GM18867 (cell line): ENCODE measurements around the gene SP140L.
"Not testable (repeated sequence)": the region's sequence is repeated elsewhere in the genome, so short reads cannot be mapped to it uniquely, and the experiment has no call there.

Experiments used
- ATAC-seq: cut with Tn5 transposase; IDR thresholded peaks from one replicate; pipeline ENCODE4 v1.9.1; 2021; ENCODE audit warnings: mild to moderate bottlenecking, moderate library complexity; ENCODE audit not compliant: unreplicated experiment

The SP140L gene

GRCh38 chr2:230326453-230327417 is at the start of gene SP140L:
Gene SP140L, plus strand, starts transcription at chr2:230327193. Its CDS starts 77 bp downstream, at chr2:230327270.
- ATAC-seq: peak; percentile 91

DNA sequence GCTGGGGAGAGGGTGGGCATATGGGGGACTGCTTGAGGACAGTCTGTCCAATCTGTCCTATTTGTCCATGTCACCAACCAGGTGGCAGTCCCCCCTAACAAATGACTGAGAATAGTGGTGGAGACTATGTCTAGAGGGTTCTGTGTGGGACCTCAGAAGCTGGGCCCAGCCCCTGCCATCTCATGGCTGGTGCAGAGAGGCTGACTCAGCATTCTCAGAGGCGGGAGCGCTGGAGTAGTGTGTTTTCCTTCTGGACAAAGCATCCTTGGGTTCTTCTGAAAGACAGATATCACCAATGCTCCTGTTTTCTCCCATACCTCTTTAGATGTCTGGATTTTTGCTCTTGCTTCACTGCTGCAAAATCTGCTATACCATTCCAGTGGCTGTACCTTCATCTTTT is 44.1 kb upstream of the SP140L start:
- no peak for ATAC-seq

- ATAC-seq: no peak
These were observed 40.9 kb upstream of the SP140L start for GRCh38 chr2:230286048-230286447.

GRCh38 chr2:230289311-230289710 is 37.7 kb upstream of the SP140L start:
- ATAC-seq: not testable (repeated sequence)

GRCh38 chr2:230295192-230295591 is 31.8 kb upstream of the SP140L start:
- no peak for ATAC-seq

DNA sequence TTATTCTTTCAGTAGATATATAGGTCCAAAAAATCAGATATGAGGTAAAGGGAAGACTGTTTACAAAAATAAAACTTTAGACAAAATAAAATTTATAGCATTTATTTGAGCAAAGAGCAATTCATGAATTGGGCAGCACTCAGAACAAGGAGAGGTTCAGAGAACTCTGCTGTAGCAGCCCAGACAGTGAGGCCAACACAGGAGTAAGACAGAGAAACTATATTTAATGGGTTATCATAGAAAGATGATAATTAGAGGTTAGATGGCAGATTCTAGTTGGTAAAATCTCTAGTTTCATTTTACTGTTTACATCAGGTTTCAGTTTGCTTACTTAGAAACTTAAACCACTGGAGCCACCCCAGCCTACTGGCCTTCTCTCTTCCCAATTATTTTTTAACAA is 30.1 kb upstream of the SP140L start:
- no peak for ATAC-seq

DNA sequence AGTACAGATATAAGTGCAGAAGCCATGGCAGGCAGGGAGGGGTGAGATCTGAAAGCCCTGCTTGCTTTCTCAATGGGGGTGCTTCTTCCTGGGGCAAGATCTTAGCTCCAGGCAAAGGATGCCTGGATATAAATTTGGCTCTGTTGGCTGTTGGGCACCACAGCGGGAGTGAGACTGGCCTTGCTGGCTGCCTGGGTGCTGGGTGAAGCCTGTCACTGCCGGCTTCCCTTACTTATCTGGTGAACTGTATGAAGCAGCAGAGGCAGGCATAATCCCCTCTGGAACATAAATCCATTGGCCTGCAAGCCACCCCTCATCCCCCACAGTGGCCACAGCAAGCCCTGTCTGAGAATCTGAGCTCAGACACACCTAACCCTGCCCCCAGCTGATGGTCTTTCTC is 27.4 kb upstream of the SP140L start:
- ATAC-seq: no peak

- no peak for ATAC-seq
These were observed 21.3 kb upstream of the SP140L start for GRCh38 chr2:230305416-230306275.

- no peak for ATAC-seq
These were observed 20.5 kb upstream of the SP140L start for GRCh38 chr2:230306474-230306873.

- no peak for ATAC-seq
These were observed 19.5 kb upstream of the SP140L start for GRCh38 chr2:230307485-230307884.

- ATAC-seq: no peak
These were observed 18.5 kb upstream of the SP140L start for GRCh38 chr2:230308402-230309000.

DNA sequence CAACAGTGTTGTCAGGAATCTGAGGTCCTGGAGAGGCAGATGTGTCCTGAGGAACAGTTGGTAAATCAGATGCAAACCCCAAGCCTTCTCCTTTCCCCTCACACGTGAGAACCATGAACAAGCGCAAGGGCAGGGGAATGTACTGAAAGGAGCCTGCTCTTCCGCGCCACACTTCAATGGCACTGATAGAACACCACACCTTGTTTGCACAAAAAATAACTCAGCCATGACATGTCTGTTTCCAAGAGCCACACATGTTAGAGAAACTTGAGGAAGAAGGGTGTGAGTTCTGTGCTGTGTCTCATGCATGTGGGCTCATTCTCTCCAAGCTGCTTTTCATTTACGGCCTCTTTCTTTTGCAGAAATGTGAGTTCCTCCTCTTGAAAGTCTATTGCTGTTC is 16.2 kb upstream of the SP140L start:
- not testable (repeated sequence) for ATAC-seq

GRCh38 chr2:230311634-230312033 is 15.4 kb upstream of the SP140L start:
- ATAC-seq: not testable (repeated sequence)

- ATAC-seq: no peak
These were observed 14.4 kb upstream of the SP140L start for GRCh38 chr2:230312638-230313037.

GRCh38 chr2:230317366-230317765 is 9.6 kb upstream of the SP140L start:
- ATAC-seq: no peak

DNA sequence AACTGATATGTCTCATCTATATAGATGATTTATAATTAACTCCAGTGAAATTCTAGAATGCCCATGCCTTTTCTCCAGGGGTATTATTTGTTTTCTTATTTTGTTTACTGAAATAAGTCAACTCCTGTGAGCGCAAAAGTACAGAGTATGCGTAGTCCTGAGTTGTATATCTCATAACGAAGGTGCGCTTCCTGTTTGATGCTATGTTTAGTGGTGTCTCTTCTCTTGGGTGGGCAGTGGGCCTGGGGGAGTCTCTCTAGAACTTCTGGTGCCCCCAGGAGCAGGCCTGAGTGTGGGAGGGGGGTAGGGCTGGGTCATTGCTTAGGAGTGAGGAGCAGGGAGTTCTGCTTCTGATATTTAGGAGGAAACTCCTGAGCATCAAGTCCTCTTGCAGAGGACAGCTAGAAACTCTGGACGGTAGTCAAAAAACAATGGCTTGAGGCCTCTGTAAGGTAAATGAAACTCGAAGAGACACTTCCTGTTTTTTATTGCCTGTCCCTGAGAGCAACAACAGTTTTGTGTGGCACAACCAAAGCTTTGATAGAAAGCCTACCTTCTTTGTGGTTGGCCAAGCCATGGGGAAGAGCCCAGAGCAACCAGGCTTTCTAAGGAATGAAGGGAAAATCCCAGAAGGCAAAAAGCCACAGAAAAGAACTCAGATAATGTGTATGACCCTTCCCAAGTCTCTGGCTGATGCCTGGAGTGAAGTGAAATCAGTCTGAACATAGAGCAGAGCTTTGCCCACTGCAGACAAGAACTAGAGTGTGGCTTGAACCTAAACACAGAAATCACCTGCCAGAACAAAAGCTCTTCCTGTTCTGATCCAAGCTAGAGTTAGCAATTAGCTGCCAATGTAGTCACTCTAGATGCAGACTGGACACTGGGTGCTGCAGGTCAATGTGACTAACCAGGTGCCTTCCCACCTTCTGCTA is 8.5 kb upstream of the SP140L start:
- ATAC-seq: peak; percentile 42

- peak; percentile 77 for ATAC-seq
These were observed 7.7 kb upstream of the SP140L start for GRCh38 chr2:230319211-230319862.

DNA sequence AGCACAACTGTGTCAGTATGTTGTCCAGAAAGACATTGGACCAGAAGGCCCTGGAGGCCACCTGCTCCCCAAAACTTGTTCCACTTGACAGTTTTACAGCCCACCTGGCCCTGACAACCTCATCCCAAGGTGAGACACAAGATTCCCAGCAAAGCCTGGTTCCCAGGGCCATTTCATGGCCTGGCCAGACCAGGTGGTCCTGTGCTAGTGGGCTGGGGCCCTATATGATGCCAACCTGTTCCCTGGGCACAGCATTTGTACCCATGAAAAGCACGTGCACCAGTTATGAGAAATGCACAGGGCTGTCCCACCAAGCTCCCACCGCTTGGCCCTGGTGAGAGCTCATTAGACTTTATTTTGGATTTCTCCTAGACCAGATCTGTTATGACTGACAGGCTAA is 6.0 kb upstream of the SP140L start:
- no peak for ATAC-seq

GRCh38 chr2:230322561-230323384 is 4.2 kb upstream of the SP140L start:
- ATAC-seq: no peak
